Stimulated activated naive CD4-positive, alpha-beta T cell (primary cell): ENCODE results near the gene EVC.
"Not testable (repeated sequence)": the region's sequence is repeated elsewhere in the genome, so short reads cannot be mapped to it uniquely, and the experiment has no call there.

Source experiments
- DNase-seq, 6 experiments: peaks; one replicate each; lab custom pipeline; 2025; lab: John Stamatoyannopoulos, UW

Gene EVC

GRCh38 chr4:5708449-5709206 is 2.4 kb upstream of the EVC start, which contains the start of gene EVC2:
Gene EVC2, minus strand, starts transcription at chr4:5708559. Its CDS starts 46 bp downstream, at chr4:5708513.
- no peak for DNase-seq

- DNase-seq, result no peak
These were observed 1.8 kb upstream of the EVC start for GRCh38 chr4:5709207-5709575.

GRCh38 chr4:5710065-5710960 is 688 bp upstream of the EVC start:
- no peak for DNase-seq

GRCh38 chr4:5711479-5712184 is 631 bp downstream of the EVC start:
- DNase-seq, result no peak

GRCh38 chr4:5712517-5712916 is 1.5 kb downstream of the EVC start:
- no peak for DNase-seq

GRCh38 chr4:5712931-5713330 is 1.9 kb downstream of the EVC start:
- DNase-seq, result no peak

- DNase-seq, result no peak
These were observed 2.9 kb downstream of the EVC start for GRCh38 chr4:5713861-5714260.

- DNase-seq, result no peak
These were observed 4.4 kb downstream of the EVC start for GRCh38 chr4:5715357-5715756.

- DNase-seq, result no peak
These were observed 5.4 kb downstream of the EVC start for GRCh38 chr4:5716391-5716790.

- no peak for DNase-seq
These were observed 6.6 kb downstream of the EVC start for GRCh38 chr4:5717449-5718158.

- DNase-seq, result no peak
These were observed 7.4 kb downstream of the EVC start for GRCh38 chr4:5718411-5718810.

GRCh38 chr4:5719350-5720055 is 8.5 kb downstream of the EVC start:
- DNase-seq, result no peak

- DNase-seq, result no peak
These were observed 9.3 kb downstream of the EVC start for GRCh38 chr4:5720157-5720850.

- DNase-seq, result no peak
These were observed 10.0 kb downstream of the EVC start for GRCh38 chr4:5720980-5721379.

GRCh38 chr4:5721923-5722322 is 10.9 kb downstream of the EVC start:
- no peak for DNase-seq

GRCh38 chr4:5722328-5722727 is 11.3 kb downstream of the EVC start:
- DNase-seq, result no peak

GRCh38 chr4:5724377-5724776 is 13.4 kb downstream of the EVC start:
- no peak for DNase-seq

- not testable (repeated sequence) for DNase-seq
These were observed 17.4 kb downstream of the EVC start for GRCh38 chr4:5728412-5728811.

- no peak for DNase-seq
These were observed 19.4 kb downstream of the EVC start for GRCh38 chr4:5730436-5730835.
